NCI-H748 (cell line): ENCODE results near the gene SPTBN1.
"Not testable (repeated sequence)": the region's sequence is repeated elsewhere in the genome, so short reads cannot be mapped to it uniquely, and the experiment has no call there.

ENCODE experiments used
- DNase-seq: peaks from one replicate; lab custom pipeline; 2025; ENCODE audit not compliant: unreplicated experiment; lab: John Stamatoyannopoulos, UW

The SPTBN1 gene

GRCh38 chr2:54499661-54500060 lies 43.5 kb downstream of the SPTBN1 start:
- no peak for DNase-seq

DNA sequence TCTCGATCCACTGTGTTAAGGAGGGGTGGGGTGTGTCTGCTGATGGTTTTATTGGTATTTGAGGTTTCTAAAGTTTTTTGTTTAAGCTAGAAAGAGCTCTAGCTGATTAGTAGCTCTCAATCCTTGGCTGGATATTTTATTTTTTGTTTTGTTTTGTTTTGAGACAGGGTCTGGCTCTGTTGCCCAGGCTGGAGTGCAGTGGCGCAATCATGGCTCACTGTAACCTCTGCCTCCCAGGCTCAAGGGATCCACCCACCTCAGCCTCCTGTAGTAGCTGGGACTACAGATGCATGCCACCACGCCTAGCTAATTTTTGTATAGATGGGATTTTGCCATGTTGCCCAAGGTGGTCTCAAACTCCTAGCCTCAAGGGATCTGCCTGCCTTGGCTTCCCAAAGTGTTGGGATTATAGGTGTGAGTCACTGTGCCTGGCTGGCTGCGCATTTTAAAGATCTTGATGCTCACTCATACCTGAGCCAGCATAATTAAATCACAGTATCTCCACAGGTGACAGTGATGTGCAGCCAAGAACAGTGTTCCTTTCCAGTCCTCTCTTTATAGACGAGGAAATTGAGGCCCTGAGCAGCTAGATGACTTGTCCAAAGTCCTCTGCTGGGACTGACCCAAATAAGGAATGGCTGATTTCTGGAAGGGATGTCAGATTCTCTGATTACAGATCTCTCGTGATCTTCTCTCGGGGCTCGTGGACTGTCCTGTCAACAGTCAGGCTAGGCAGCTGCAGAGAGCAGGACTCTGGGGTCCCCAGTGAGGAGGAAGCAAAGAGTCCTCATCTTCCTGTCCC lies 44.5 kb downstream of the SPTBN1 start:
- DNase-seq = no peak

DNA sequence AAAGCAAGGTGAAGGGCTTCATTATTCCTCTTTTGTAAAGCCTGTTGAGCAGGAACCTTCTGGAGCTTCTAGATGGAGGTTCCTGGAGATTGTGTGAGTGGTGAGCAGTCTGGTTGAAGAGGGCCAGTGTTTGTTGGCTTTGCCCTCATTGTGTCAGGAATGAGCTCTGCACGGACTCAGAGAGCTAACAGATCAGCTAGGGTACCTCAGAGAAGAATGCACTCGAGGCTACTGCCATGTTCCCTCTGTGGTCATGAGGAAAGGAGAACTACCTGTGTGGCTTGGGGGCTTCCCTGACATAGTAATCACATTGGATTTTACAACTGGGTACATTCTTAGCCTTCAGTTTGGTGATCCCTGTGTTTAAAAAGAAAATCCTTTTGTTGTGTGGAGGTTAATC lies 46.6 kb downstream of the SPTBN1 start:
- no peak for DNase-seq

DNA sequence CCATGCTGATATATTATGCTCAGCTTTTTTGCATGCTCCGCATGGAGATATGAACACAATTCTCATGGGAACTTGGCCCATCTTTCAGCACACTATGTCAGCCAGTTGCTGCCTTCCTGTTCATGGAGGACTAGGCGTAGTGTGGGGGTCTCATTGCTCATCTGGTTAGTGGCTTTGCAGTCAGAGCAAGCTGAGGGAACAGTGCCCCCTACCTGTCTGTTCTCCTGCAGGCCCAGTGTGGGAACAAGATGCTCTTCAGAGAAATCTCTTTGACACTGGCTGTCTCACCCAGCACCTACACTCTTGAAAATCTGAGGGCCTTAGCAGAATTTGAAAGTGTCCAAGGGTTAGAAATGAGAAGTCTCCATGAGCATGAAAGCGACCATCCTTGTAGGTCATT lies 47.1 kb downstream of the SPTBN1 start:
- peak; percentile 52 for DNase-seq

GRCh38 chr2:54503828-54504227 lies 47.7 kb downstream of the SPTBN1 start:
- DNase-seq = no peak

GRCh38 chr2:54504866-54505265 lies 48.7 kb downstream of the SPTBN1 start:
- DNase-seq = no peak

DNA sequence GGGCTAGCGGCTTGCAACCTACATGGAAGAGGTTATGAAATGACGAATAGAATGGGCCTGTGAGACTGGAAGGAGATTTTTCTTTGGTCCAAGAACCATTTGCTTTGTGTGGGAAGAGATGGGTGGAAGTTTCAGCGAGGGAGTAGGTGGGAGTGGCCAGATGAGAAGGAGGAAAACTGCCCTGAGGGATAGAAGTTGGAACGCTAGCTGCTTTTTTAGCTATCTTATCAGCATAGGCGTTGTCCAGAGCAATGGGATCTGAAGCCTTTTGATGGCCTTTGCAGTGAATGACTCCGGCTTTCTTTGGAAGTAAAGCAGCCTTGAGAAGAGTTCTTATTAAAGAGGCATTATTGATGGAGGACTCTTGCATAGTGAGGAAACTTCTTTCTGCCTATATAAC lies 52.4 kb downstream of the SPTBN1 start:
- DNase-seq = no peak

DNA sequence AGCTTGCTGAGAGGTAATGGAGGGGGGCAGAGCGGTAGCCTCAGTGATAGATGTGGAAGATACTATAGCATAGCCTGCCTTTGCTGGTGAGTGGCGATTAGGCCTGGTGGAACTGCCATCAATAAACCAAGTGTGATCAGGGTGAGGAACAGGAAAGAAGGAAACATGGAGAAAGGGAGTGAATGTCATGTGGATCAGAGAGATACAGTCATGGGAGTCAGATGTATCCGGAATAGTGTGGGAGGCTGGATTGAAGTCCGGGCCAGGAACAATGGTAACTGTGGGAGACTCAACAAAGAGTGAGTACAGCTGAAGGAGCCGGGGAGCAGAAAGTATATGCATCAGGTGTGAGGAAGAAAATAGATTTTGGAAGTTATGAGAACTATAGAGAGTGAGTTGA lies 52.9 kb downstream of the SPTBN1 start:
- not testable (repeated sequence) for DNase-seq

- DNase-seq = no peak
Observed at GRCh38 chr2:54510916-54511315, 54.8 kb downstream of the SPTBN1 start.

DNA sequence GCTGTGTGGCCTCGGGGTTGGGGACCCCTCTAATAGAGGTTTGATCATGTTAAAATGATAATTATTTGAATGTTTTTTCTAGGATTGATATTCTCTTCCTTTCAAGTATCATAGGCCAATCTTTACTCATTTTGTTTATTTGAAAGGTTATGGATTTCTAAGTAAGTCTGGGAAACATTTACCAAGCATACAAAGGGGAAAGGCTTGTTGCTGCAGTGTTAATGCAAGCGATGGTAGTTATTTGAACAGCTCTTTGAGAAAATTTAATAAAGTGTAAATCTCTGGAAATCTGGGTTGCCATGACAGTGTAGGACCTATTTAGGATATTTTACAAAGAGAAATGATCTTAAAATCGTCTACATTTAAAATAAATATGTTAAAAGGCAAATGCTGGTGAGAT lies 56.1 kb downstream of the SPTBN1 start:
- DNase-seq = no peak

DNA sequence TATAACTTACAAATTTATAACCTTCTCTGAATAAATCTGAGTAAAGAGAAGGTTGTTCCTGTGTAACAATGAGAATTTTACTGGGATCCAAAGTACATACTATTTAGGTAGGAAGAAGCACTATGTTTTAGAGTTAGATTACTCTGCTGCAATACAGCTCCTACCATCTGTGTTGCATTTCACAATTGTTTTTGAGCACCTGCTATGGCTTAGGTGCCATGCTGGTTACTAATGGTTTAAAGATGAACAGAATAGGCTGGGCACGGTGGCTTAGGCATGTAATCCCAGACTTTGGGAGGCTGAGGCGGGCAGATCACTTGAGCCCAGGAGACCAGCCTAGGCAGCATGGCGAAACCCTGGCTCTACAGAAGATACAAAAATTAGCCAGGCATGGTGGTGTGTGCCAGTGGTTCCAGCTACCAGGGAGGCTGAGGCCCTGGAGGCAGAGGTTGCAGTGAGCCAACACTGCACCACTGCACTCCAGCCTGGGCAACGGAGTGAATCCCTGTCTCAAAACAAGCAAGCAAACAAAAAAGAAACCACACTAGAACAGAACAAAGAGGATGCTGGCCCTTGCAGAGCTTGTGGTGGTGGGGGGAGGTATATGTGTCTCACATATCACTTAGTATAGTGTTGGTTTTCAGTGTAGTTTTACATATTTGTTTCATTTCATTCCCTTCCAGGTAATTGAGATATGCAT lies 56.7 kb downstream of the SPTBN1 start:
- no peak for DNase-seq

DNA sequence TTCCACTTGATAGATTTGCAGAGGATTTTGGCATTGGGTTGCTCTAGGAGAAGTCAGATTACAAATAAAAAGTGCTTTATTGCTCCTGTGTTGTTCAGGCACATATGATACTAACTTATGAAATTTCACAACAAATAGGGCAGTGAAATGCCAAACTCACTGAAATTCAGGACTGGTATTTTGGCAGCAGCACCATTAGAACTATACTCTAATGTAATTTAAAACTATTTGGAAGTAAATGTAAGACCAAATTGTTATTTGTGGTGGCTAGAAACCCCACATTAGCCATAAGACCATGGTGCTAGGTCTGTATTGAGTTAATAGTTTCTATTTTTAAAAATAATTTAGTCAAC lies 57.2 kb downstream of the SPTBN1 start:
- DNase-seq = no peak

DNA sequence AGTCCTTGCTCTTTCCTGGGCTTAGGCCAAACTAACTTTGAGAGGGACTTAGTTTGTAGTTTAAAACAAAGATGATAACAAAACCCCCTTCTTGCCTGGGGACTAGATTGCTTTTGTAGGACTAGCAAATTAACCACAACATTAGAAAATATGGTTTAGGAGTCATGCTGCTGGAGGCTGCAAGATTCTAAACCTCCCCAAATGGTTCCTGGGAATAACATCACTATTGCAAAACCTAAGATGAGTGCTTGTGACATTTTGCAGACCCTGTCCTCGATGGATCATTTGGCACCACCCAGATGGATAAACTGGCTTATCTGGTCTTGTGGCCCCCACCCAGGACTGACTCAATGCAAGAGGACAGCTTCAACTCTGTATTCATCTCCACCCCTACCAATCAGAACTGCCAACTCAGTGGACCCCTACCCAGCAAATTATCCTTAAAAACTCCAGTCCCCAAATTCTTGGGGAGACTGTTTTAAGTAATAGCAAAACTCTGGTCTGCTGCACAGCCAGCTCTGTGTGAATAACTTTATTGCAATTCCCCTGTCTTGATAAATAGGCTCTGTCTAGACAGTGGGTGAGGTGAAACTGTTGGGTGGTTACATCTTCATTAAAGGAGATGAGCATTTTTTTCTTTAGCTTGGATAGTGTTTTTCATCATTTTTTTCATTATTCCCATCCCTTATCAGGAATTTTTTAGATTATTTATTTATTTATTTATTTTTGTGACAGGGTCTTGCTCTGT lies 58.9 kb downstream of the SPTBN1 start:
- DNase-seq = no peak

- no peak for DNase-seq
Observed at GRCh38 chr2:54516842-54517241, 60.7 kb downstream of the SPTBN1 start.

- DNase-seq = not testable (repeated sequence)
Observed at GRCh38 chr2:54518016-54518415, 61.9 kb downstream of the SPTBN1 start.

DNA sequence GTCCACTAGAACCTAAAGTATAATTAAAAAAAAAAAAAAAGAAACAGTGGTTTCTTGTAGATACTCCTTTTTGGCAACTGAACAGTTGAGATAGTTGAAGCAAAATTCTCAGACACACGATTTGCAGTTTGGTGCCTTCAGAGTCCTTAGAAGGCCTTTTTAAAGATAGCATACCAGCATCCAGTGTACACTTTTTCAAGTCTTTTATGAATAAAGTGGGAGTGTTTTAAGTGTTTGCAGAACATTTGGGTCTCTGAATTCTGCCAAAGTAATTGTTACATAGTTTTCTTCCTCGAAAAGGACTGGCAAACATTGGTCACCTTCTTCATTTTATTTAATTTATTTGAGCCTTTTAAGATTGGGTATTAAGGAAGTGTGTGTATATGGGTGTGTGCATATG lies 62.3 kb downstream of the SPTBN1 start:
- no peak for DNase-seq

- peak; percentile 24 for DNase-seq
Observed at GRCh38 chr2:54519841-54520459, 63.8 kb downstream of the SPTBN1 start.

- no peak for DNase-seq
Observed at GRCh38 chr2:54520687-54521086, 64.6 kb downstream of the SPTBN1 start.

GRCh38 chr2:54522624-54523281 lies 66.6 kb downstream of the SPTBN1 start:
- peak; percentile 79 for DNase-seq

DNA sequence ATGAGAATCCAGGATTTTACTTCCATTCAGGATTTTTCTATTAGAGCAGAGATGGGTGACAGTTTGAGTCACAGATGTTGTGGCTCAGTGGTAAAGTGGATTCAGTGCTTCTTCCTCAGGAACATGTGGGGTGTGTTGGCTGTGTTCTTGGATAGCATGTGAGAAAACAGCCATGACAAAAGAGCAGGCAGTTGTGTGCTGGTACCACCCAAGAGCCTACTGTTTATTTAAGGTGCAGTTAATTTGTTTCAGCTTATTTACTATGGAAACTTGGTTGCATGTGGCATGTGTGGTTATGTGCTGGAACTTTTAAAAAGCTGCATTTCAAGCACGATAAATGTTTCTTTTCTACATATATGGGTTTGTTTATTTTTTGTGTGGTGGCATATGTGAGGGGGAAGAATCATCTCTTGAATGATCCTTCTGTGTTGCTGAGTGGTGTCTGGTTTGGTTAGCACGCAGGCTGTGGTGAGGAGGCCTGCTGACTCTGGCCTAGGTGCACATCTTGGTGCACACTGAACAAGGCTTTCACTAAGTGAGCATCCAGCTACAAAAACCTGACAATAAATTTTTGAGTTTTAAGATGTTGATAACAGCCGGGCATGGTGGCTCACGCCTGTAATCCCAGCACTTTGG lies 67.3 kb downstream of the SPTBN1 start:
- DNase-seq = peak; percentile 4
